Posterior cingulate gyrus (tissue), 11 donors: ENCODE measurements around the gene ABCC1.
"Not testable (repeated sequence)": the region's sequence is repeated elsewhere in the genome, so short reads cannot be mapped to it uniquely, and the experiment has no call there.

Experiments
- DNase-seq, 10 donors: peaks; one replicate each; pipeline versions ENCODE4 v3.0.0 to v3.0.0-alpha.2; 2020 to 2021; ENCODE audit warnings: mixed read lengths in 3 of 10
- intact Hi-C: fragments of 100-400 bp; cut with DNase I; formaldehyde crosslinking; loops from one replicate; pipeline ENCODE4 v1.15.1; 2023

The ABCC1 gene

DNA sequence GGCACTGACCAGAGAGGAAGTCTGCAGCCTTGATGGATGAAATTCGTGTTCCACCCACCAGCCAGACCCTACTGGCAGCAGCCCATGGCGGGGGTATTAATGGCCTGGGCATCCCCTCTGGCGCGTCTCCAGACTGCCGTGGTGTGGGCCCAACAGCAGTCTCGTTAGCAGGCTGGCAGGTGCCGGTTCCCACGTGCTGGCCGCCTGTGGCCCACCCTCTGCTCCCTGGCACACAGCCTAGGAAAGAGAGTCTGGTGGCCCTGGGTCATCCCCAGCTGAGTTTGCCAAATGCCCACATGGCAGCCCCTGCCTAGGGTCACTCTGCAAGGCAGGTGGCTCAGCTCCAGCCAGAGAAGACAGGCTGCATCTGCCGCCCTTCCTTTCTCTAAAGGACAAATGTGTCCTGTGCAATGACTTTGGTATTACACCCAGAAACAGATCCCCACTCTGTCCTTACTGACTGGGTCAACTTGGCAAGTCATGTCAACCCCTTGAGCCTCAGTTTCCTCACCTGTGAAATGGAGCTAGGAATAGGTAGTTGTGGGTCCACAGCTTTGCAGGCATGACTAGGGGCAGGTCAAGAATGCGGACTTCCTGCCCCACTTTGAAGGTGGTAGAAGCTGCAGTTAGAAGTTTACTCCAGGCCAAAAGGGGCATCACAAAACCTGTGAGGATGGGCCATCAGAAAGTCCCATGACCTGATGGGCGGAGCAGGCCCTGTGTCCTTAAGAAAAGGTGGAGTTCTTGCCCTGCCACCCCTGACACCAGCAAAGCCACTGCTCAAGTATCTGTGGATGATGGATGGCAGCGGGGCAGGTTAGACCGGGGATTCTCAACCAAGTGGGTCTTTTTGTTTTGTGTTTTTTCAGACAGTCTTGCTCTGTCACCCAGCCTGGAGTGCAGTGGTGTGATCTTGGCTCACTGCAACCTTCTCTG lies 197.2 kb downstream of the ABCC1 start:
- DNase-seq, result peak in 2 of 10 donors; percentile 71 to 73
- intact Hi-C loops, result no loop called here

DNA sequence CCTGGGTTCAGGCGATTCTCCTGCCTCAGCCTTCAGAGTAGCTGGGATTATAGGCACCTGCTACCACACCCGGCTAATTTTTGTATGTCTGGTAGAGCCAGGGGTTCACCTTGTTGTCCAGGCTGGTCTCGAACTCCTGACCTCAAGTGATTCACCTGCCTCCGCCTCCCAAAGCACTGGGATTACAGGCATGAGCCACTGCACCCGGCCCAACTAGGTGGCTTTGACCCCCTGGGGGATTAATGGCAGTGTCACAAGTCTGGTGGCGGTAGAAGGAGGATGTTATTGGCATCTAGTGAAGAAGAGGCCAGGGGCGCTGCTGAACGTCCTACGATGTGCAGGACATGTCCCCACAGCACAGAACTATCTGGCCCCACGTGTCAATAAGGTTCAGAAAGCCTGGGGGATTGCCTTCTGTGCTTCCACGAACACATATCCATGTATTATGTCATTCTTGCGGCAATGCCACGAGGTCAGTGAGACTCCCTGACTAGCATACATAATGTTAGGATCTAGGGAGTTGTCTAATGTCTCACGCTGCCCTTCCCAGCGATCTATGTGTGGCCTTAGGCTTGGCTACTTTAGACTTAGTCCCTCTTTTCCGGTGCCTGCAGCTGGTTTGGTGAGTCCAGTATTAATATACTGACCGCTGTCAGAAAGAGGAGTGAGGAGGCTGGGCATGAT lies 198.0 kb downstream of the ABCC1 start:
- intact Hi-C loops, result no loop called here
- DNase-seq, result peak in 1 of 10 donors; percentile 51

DNA sequence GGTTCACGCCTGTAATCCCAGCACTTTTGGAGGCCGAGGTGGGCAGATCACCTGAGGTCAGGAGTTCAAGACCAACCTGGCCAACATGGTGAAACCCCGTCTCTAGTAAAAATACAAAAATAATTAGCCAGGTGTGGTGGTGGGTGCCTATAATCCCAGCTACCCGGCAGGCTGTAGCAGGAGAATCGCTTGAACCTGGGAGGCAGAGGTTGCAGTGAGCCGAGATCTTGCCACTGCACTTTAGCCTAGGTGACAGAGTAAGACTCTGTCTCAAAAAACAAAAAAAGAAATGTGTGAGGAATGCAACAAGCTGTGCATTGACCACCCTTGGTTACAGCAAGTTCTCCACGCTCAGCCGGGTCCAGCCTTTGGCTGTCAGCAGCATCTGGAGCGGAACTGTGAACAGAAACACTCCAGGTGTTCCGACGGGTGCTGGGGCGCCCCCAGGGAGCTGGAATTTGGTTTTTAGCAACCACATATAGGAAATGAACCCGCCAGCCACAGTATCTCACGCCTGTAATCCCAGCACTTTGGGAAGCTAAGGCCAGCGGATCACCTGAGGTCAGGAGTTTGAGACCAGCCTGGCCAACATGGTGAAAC lies 198.7 kb downstream of the ABCC1 start:
- peak in 1 of 10 donors; percentile 59 for DNase-seq
- intact Hi-C loops, result not testable (repeated sequence)

DNA sequence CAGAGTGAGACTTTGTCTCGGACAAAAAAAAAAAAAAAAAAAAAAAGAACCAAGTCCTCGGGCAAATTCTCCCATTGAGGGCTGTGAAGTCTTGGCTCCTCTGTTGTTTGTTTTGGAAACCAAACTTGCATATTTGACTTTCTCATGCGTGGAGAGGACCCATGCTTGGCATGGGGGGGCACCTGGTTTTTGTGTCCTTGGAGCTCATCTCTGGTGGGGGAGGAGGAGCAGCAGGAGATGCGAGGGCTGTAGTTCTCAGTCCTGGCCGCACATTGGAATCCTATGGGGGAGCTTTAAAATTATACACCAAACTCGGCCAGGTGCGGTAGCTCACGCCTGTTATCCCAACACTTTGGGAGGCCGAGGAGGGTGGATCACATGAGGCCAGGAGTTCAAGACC lies 199.3 kb downstream of the ABCC1 start:
- DNase-seq, result peak in 1 of 10 donors; percentile 57
- intact Hi-C loops, result no loop called here

DNA sequence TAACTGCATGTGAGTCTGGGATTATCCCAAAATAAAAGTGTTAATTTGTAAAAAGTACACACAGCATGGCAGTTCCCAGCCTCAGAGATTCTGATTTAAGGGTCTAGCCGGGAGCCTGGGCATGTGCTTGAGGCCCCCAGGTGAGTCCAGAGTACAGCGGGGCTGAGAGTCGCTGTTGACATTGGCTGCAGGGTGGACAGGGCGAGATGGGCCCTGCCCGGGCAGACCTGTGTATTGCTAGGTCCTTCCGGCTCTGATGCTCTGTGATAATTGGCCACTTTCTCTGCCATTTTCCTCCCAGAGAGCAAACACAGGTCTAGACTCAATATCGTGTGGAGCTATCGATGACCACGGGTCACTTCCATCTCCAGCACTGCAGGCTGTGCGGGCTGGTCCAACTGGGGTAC lies 200.3 kb downstream of the ABCC1 start:
- no peak for DNase-seq
- intact Hi-C loops, result no loop called here

DNA sequence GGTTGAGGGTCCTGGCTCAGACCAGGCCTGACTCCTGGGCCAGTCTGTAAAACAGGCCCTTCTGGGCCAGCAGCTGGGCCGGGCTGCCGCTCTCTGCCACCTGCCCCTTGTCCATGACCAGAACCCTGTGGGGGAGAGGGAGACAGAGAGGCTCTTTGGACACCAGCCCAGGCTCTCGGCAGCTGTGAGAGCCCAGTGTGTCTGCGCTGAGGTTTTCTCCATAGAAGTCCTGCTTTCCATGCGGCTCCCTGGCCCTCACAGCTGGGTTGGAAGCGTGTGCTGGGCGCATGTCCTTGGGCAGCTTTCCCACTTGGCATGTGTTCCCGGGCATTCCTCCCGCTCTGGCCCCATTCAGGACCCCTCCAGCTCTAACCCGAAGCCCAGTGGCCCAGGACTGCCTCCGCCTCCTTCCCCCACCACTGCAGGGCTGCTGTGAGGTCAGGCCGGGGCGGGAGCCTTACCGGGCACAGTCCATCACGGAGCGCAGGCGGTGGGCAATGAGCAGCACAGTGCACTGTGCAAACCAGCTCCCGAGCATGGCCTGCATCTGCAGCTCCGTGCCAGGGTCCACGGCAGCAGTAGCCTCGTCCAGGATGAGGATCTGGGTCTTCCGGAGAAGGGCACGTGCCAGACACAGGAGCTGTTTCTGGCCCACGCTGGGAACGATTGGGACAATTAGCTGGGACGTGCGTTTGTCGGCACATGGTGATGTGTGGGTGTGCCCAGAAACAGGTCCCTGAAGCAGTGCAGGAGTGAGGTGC lies 200.9 kb downstream of the ABCC1 start:
- intact Hi-C loops, result no loop called here

DNA sequence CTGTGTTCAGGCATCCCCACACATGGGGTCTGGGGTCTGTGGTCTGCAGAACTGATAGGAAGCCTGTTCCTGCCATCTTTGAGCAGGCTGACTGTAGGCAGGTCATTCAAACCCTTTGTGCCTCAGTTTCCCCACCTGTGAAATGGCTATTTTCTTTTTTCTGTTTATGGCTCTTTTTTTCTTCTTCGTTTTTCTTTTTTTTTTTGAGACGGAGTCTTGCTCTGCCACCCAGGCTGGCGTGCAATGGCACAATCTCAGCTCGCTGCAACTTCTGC lies 201.4 kb downstream of the ABCC1 start:
- intact Hi-C loops, result no loop called here

More for the DNA sequence above, 200.9 kb downstream of the ABCC1 start:
- peak; percentile 69 to 98 (median 82) for DNase-seq

DNA sequence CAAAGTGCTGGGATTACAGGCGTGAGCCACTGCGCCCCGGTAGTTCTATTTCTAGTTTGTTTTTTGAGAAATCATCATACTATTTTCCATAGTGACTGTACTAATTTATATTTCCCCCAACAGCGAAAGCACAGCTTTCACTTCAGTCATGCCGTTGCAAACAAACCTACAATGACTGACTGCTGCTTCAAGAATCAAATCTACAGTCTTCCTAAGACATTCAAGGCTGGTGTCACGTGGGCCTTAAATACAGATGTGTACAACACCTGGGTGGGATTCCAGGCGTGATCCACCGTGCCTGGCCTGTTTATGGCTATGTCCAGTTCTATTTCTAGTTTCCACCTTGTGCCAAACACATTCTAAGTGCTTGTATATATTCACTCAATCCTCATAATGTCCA lies 201.9 kb downstream of the ABCC1 start:
- intact Hi-C loops, result no loop called here
- DNase-seq, result peak in 1 of 10 donors; percentile 5

More for the DNA sequence above, 201.4 kb downstream of the ABCC1 start:
- DNase-seq, result no peak

DNA sequence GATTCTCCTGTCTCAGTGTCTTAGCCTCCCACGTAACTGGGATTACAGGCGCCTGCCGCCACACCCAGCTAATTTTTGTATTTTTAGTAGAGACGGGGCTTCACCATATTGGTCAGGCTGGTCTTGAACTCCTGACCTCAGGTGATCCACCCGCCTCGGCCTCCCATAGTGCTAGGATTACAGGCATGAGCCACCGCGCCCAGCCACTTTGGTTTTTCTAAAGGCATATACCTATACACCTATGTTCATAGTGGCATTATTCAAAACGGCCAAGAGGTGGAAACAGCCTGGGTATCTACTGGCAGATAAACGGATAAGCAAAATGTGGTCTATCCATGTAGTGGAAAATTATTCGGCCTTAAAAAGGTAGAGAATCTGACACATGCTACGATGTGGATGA lies 203.6 kb downstream of the ABCC1 start:
- DNase-seq, result peak in 1 of 10 donors; percentile 27
- intact Hi-C loops, result not testable (repeated sequence)

DNA sequence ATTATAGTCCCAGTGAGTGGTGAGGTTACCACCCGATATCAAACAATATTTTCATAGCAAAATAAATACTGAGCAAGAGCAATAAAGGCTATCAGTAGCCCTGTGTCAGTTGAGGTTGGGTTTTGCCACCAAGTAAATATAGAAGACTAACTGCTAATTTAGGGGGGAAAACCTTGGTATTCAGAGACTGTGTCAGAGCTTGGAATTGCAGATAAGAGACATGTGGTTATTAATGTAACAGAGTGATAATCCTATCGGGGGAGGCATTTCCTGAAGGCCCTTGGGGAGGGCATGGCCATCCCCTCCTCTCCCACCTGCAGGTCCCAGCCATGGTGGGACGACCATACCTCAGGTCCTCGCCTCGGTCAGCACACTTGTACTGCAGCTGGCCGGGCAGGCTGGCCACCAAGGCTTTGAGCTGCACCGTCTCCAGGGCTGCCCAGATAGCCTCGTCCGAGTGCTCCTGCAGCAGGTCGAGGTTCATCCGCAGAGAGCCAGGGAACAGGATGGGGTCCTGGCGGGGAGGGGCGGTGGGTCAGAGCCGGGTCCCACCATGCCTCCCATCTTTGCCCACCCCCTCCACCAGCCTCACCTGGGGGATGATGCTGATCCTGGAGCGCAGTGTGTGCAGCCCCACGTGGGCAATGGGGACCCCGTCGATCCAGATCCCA lies 205.0 kb downstream of the ABCC1 start:
- intact Hi-C loops, result no loop called here
- peak in 1 of 10 donors; percentile 71 for DNase-seq

DNA sequence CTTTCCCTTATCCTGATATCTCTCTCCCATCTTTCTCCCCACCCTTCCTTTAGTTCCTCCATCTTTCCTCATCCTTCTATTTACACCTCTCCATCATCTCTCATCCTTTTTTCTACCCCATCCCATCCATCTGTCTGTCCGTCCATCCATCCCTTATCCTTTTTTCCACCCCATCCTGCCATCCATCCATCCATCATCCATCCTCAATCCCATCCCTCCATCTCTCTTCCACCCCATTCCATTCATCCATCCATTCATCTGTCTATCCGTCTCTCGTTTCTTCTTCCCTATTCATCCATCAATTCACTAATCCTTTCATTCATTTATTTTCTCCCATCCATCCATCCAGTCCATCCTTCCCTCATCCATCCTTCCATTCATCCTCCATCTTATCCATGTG lies 205.8 kb downstream of the ABCC1 start:
- intact Hi-C loops, result no loop called here
- no peak for DNase-seq

DNA sequence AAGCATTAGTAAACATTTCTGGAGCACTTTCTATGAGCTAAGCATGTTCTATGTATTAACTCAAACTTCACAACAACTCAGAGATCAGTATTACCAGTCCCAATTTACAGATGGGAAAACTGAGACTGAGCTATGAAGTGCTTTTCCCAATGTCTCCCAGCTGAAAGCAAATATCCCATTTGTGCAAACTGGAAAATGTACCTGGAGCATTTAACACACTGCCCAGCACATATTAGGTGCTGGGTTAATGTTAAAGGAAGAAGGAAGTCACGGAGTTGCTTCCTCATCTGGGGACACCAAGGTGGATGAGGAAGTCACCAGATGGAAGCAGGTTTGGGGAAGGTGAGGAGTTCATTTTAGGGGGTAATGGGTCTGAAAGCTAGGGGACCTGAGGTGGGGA lies 207.8 kb downstream of the ABCC1 start:
- intact Hi-C loops, result no loop called here
- DNase-seq, result no peak

DNA sequence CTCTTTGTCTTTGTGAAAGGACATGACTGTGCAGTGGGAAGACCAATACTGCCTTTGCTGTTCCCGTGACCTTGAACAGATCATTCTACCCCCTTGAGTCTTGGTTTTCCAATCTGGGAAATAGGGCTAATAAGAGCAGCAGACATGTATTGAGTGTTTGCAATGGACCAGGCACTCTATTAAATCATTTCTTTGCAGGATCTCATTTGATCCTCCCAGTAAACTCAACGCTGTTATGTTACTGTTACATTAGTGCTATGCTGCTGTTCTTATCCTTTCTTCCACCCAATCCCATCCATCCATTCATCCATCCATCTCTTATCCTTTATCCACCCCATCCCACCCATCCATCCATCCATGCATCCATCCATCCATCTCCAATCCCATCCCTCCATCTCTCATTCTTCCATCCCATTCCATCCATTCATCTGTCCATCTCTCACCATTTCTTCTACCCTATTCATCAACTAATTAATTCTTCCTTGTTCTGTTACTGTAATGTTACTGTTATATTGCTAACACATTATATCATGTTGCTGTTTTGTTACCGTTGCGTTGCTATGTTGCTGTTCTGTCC lies 208.8 kb downstream of the ABCC1 start:
- intact Hi-C loops, result no loop called here

DNA sequence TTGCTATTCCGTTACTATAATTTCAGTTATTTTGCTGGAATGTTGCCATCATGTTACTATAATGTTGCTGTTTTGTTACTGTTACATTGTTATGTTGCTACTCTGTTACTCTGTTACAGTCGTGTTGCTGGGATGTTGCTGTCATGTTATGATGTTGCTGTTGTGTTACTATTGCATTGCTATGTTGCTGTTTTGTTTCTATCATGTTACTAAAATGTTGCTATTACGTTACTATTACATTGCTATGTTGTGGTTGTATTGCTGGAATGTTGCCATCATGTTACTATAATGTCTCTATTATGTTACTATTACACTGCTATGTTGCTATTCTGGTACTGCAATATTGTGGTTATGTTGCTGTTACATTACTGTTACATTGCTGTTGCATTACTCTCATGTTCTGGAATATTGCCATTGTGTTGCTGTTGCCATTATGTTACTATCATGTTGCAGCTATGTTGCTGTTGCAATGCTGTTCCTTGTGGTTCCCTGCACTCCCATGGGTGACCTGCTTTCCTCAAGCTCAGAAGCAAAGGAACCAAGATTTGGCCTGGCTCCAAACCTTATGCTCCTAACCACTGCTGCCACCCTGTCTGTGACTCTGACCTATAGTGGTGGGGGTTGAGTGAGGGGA lies 209.4 kb downstream of the ABCC1 start:
- intact Hi-C loops, result no loop called here

More for the DNA sequence above, 208.8 kb downstream of the ABCC1 start:
- peak in 1 of 10 donors; percentile 9 for DNase-seq

DNA sequence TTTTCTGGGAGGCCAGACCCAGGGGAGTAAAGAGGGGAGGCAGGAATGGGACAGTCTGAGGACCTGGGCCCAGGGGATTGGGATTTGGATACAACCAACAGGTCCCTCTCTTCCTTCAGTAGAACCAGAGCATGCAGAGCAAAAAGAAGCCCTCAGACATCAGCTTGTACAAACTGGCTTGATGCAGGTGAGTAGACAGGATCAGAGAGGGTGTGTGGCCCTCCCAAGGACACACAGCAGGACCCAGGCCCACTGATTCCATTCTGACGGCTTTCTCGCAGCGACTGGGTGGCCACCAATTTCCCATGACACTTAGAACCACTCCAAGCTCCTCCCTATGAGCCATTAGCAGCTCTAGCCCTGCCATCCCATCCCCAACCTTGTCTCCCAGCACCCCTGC lies 210.2 kb downstream of the ABCC1 start:
- DNase-seq, result peak in 1 of 10 donors; percentile 19
- intact Hi-C loops, result no loop called here

More for the DNA sequence above, 209.4 kb downstream of the ABCC1 start:
- no peak for DNase-seq

DNA sequence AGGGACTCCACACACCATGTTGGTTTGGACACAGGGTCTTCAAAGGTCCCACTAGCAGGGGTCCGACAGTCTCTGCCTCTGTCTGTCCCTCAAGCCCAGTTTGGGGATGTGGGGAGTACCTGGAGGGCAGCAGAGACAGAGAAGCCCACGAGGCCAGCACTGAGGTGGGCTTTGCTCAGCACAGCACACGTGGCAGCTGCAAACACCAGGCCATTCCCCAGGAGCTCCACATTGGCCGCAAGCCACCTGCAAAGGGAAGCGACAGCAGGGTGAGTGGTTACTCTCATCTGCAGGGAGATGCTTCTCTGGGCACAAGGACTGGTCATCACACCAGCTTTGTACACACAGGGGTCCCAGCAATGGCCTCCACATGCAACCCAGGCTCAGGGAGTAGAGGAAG lies 211.9 kb downstream of the ABCC1 start:
- peak in 1 of 10 donors; percentile 63 for DNase-seq
- intact Hi-C loops, result no loop called here

DNA sequence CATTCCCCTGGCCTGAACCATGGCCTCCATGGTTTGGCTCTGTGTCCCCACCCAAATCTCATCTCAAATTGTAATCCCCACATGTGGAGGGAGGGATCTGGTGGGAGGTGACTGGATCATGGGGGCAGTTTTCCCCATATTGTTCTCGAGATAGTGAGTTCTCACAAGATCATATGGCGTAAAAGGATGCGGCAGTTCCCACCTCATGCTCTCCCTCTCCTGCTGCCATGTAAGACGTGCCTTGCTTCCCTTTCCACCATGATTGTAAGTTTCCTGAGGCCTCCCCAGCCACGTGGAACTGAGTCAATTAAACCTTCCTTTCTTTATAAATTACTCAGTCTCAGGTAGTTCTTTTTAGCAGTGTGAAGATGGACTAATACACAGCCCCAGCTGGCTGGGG lies 212.4 kb downstream of the ABCC1 start:
- intact Hi-C loops, DNase-seq: not testable (repeated sequence)

DNA sequence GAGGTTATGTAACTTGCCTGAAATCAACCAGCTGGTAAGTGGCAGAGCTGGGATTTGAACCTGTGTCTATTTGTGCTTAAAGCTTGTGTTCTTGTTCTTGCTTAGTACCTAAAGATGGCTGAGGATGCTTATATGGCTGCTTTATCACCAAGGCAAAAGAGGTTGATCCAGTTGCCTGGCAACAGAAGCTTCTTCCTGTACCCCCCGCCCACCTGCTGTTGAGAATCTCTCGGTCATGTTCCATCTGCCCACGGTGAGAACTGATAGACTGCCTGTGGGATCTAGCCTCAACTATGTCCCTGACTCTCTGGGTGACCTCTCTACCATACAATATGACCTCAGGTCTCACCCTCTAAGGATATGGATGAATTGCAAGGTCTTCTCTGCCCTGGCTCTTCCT lies 213.2 kb downstream of the ABCC1 start:
- intact Hi-C loops, result no loop called here
- DNase-seq, result peak in 1 of 10 donors; percentile 24

DNA sequence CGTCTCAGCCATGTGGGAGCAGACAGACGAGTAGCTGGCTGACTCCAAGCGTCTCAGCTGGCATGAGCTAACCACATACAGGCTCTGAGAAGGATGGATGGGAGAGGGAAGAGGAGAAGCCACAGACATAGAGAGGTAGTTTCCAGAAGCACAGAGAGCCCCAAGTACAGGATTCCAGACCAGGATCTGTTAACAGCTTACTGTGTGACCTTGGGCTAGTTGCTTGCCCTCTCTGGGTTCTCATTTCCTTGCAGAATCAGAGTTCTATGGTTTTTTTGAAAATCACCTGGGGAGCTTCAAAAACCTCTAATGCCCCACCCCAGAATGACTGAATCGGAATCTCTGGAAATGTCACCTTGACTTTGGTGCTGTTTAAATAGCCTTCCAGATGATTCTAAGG lies 213.7 kb downstream of the ABCC1 start:
- intact Hi-C loops, result no loop called here
- DNase-seq, result no peak
